Muscle of back (tissue), 13 donors: ENCODE measurements around the gene ZNF778. TPM values are rescaled to one million over a fixed set of nuclear protein-coding genes. Genes with fewer than 3 reads are reported as not detected.

ENCODE experiments used
- DNase-seq, 3 donors: peaks; one replicate each; pipeline versions ENCODE4 v3.0.0 to v3.0.0-alpha.2; 2013
- long read RNA-seq, 9 donors: transcript quantifications; one replicate each; lab custom pipeline, GENCODE V29; 2026
- polyA plus RNA-seq, 10 donors: library from polyadenylated mRNA; unstranded; fragments of 120-200 nt; gene quantifications; one replicate each; pipeline ENCODE4 v1.2.1, GENCODE V29; 2013; ENCODE audit not compliant: insufficient read length in 10 of 10

Gene ZNF778
- polyA plus RNA-seq = 1 to 10 TPM; 4.4 to 7.2 (median 5.7) TPM
- long read RNA-seq, donor 1, partial matches to known transcripts = 0 of 1 reads
- long read RNA-seq, donor 1, other reads (novel, unspliced or antisense) = 0 of 1 reads
- long read RNA-seq, donor 2 = 0 reads
- long read RNA-seq, donor 3 = 0 reads
- long read RNA-seq, donor 4 = 0 reads
- long read RNA-seq, donor 5 = 0 reads
- long read RNA-seq, donor 6, partial matches to known transcripts = 0 of 1 reads
- long read RNA-seq, donor 6, other reads (novel, unspliced or antisense) = 0 of 1 reads
- long read RNA-seq, donor 7, partial matches to known transcripts = 0 of 1 reads
- long read RNA-seq, donor 7, other reads (novel, unspliced or antisense) = 0 of 1 reads
- long read RNA-seq, donor 8 = 0 reads
- long read RNA-seq, donor 9 = 0 reads

GRCh38 chr16:89217388-89218191 is at the start of gene ZNF778:
Gene ZNF778, plus strand, starts transcription at chr16:89217703. Its CDS starts 3,425 bp downstream, at chr16:89221128.
- DNase-seq = peak; percentile 77 to 96 (median 88)

- DNase-seq = no peak
Observed at GRCh38 chr16:89168381-89169189, 48.9 kb upstream of the ZNF778 start.

DNA sequence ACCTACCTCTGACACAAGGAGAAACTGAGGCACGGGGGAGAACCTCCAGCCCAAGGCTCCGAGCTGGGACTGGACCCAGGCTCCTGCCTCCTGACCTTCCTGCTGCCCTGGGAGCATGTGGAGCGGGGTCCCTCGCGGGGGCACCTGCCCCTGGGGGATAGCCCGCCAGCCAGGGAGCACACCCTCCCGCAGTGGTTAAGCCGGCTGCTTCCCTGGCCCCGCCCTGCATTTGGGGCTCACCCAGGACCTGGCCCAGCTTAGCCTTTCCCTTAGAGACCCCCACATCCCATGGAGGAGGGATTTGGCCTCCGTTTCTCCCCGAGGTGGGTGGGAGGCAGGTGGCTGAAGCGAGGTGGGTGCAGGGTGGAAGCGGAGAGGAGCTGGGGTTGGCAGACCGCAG is 47.7 kb upstream of the ZNF778 start:
- DNase-seq = no peak

DNA sequence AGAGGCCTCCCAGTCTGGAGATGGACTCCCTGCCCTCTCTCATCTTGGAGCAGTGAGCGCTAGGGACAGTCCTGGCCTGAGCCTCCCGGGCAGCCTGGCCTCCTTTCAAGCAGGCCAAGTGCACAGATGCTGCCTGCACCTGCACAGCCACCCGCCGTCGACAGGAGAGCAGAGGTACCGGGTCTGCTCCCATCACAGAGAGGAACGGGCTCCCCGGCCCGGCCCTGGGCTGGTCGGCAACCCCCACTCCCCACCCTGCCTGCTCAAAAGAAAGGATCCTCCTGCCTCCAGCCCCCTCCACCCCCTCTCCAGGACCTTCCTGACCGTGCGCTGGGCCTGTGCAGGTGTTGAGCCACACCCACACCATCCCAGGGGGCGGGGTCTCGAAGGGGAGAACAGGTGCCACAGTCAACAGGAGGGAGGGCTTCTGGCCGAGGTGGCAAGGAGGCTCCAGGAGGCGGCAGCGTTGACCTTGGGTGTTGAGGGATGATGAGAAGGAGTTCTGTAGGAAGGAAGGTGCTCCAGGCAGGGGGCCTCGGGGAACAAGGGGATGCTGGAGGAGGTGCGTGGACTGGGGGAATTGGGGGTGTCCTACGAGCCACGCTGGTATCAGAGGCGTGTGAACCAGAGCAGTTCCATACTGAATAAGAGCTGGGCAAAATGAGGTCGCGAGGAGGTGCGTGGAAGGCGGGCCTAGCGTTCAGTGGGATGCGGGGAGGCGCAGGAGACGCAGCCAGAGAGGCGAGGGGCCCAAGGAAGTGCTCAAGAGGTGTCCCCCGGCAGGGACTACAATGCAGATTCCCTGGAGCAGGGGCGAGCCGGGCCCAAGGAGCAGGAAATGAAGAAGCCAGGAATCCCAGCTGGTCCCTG is 46.9 kb upstream of the ZNF778 start:
- DNase-seq = no peak

DNA sequence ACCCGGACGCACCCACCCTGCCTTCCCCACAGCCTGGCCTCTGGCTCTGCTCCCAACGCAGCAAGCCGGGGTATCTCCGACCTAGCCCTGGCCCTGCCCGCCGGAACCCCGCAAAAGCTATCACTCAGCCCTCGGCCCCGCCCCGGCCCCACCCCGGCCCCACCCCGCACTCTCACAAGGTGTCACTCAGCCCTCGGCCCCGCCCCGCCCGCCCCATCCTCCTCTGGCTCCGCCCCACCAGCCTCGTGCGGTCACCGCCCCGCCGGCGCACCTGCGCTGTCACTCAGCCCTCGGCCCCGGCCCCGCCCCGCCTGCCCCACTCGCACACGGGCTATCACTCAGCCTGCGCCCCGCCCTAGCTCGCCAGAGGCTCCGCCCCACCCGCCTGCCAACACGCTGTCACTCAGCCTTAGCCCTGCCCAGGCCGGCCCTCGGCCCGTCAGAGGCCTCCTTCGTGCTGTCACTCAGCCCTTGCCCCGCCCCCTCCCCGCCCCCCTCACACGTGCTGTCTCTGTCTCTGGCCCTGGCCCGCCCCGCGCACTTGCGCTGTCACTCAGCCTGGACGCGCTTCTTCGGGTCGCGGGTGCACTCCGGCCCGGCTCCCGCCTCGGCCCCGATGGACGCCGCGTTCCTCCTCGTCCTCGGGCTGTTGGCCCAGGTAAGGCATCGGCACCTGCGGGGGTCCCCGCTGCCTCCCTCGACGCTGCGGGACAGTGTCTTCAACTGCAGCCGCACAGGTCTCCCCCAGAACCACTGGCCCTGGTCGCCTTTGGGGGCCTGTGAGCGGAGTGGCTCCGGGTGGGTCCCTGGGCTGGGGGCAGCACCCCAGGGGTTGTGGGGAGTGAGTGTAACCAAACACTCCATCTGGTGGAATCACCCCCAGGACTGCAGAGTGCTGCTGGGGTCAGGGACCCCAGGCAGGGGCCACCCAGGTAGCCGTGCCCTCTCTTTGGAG is 46.0 kb upstream of the ZNF778 start, which contains the start of gene CDH15:
Gene CDH15, plus strand, starts transcription at position 533 of the 955 bp plus-strand sequence. Its CDS starts 84 bp downstream, at position 617.
- DNase-seq = peak; percentile 90 to 93 (median 91)

DNA sequence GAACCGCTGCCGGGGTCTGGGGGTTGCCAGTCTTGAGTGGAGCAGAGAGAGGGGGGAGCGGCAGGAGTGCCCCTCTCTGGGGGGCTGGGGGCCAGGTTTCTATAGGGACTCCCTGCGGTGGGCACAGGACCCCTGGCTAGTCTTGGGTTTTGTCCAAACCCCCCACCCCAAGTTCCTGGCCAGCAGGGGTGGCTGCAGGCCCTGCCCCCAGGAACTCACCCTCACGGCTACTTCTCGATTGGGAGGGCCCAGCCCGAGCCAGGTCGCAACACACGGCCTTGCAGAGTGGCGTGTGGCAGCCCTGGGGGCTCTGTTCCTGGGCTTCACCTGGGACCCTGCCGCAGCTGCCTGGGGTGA is 45.4 kb upstream of the ZNF778 start:
- DNase-seq = no peak

DNA sequence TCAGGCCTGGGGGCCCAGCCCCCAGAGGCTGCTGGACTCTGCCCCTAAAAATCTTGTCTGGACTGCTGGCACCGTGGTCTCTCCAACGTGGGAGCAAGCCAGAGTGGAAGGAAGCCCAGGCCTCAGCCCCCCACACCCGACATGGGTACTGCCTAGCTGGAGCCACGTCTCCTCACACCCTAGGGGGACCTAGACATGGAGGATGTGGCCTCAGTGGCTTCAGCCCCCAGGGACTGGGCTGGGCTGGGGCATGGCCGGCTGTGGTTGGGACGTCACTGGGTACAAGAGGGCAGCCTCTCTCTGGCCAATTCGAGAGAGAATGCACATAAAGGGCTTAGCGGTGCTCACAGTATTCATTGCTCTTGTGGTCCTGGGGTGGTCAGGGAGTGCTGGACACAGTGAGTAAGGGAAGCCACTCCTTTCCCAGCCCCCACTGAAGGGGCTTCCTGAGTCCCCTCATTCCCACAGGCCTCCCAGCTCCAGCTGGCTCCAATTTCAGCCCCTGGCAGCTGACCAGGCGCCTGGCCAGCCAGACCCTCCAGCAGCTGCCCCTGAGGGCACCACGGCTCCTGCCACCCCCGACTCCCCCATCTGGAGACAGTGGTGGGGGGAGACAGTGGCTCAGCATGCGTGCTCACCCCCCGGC is 44.9 kb upstream of the ZNF778 start:
- peak in 1 of 3 donors; percentile 64 for DNase-seq

DNA sequence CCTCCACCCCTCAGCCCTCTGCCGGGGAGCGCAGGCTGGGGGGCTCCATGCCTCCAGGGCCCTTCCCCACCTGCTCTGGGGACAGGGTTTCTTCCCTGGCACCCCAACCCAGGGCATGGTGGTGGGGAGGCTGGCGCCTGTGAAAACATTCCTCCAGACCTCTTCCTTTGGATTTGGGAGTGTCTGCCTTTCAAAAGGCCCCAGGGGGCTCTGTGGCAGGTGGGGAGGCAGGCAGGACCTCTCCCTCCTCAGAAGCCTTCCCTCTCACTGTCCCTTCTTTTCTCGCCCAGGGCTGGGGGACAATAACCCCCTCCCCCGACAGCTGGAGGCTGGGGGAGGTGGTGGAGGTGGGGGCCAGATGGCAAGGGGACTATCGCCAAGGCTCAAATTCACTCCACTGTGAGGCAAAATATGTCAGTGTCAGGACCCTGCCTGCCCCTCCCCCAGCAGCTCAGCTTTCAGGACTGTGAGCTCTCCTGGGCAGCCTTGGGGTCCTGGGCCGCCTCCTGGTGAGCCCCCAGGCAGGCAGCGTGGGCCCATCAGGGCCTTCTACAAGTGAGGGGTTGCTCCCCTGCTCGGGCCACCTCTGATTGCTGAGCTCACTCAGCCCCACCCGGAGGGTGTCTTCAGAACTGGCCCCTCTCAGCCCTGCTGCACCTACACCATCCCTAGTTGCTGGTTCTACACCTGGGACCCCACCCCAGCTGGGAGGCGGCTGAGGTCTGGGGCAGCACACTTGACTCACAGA is 44.2 kb upstream of the ZNF778 start:
- DNase-seq = no peak

GRCh38 chr16:89174055-89174827 is 43.3 kb upstream of the ZNF778 start:
- DNase-seq = peak in 1 of 3 donors; percentile 63

DNA sequence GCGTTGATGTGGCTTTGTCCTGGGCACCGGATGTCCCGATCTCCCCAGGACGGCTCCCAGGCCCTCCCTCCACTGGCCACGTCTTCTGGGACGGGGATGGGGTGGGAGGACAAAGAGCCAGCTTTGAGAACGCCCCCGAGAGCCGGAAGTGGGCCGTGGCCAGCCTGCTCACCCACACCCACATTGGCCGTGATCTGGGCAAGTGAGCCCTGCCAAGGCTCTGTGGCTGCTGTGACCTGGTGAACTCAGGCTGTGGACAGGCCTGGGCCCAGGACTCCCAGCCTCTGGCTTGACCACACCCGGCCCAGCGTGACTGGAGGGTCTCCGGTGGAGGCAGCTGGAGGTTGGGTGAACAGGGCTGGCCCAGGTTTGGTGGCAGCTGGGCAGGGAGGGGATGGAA is 42.6 kb upstream of the ZNF778 start:
- DNase-seq = no peak

GRCh38 chr16:89175280-89176146 is 42.0 kb upstream of the ZNF778 start:
- no peak for DNase-seq

GRCh38 chr16:89176147-89176690 is 41.3 kb upstream of the ZNF778 start:
- DNase-seq = no peak

- DNase-seq = no peak
Observed at GRCh38 chr16:89176717-89177116, 40.8 kb upstream of the ZNF778 start.

DNA sequence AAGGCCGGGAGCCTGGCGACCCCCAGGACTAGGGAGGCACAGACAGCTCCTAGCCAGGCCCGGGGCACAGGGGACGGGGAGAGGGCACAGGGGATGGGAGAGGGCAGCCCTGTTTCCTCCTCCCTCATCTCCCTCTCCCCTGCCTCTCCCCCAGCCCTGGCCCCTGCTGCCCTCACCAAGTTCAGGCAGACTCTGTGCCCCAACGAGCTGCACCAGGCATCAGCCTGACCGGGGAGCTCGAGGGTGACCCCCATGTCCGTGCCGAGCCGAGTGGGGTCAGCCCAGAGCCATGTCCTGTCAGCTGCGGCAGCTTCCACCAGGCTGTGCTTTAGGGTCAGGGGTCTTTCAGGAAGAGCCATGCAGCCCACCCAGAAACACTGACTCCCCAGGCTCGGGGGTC is 40.0 kb upstream of the ZNF778 start:
- DNase-seq = no peak

- DNase-seq = no peak
Observed at GRCh38 chr16:89178453-89179147, 38.9 kb upstream of the ZNF778 start.

DNA sequence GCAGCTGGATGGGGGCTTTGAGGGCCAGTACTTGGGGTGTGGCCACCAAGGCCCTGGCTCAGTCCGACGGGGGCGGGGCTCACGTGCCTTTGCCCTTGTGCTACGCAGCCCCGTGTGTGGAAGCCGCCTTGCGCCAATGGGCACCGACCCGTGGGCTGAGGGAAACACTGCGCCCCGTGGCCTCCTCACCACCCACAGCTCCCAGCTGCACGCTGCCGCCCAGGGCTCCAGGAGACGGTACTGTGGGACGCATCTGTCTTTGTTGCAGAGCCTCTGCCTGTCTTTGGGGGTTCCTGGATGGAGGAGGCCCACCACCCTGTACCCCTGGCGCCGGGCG is 38.4 kb upstream of the ZNF778 start:
- DNase-seq = no peak
